HG02884 (cell line): ENCODE data around the gene NCKIPSD.
"Not testable (repeated sequence)": the region's sequence is repeated elsewhere in the genome, so short reads cannot be mapped to it uniquely, and the experiment has no call there.

Experiments used
- ATAC-seq: cut with Tn5 transposase; IDR thresholded peaks from one replicate; pipeline ENCODE4 v1.9.1; 2021; ENCODE audit warnings: mild to moderate bottlenecking, moderate library complexity; ENCODE audit not compliant: unreplicated experiment

Gene NCKIPSD

DNA sequence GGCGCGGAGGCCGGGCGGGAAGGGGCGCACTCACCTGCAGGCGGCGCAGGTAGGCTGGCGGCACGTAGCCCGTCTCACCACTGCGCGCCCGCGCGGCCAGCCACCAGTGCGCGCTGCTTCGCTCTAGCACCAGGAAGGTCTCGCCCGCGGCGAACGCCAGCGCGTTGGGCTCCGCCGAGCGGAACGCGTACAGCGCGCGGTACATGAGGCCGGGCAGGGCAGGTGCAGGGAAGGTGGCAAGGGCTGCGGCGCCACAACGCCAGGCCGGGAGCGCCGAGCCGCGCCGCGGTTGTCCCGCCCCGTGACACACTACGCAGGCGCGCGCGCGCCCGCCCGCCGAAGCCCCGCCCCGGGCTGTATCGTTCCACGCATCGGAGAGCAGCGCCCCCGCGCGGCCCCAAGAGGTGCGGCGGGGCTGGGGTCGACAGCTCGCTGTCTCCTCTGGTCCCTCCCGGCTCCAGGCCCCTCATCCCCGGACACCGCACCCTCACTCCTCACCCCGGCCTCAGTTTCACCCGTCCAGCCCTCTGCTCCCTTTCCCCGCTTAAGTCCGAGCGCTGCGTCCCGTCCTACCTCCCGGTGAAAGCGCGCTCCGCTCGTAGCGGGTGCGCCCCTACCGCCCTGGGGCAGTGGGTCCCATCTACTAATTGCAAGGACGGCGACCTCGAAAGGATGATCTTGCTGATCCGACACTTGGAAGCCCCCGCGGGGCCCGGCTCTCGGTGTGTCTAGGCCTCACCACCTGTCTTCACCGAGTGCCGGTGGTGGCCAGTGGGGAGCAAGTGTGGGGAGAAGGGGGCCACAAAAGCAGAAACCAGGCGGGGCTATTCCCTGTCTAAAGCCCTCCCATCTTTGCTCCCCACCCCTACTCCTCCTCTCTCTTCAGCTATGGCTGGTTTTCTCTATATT lies at the start of gene NCKIPSD:
TSS of gene NCKIPSD (minus strand) at position 313 of the 909 bp plus-strand sequence. CDS start at position 205, 108 bp downstream.
- ATAC-seq, result peak; percentile 61

DNA sequence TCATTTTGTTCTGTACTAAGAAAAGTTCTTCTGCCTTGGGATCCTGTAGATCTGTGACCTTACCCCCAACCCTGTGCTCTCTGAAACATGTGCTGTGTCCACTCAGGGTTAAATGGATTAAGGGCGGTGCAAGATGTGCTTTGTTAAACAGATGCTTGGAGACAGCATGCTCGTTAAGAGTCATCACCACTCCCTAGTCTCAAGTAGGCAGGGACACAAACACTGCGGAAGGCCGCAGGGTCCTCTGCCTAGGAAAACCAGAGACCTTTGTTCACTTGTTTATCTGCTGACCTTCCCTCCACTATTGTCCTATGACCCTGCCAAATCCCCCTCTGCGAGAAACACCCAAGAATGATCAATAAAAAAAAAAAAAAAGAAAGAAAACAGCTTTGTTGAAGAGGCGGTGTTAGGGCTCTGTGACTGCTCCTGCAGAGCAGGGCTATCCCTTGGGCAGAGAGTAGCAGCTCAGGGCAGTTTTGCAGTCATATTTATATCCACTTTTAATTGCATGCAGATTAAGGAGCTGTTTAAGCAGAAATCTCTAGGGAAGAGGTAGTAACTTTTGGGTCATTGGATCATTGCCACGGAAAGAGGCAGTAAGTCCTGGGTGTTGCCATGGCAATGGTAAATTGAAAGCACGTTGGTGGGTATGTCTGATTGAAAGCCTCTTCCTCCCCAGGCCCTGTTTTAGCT lies 49.5 kb upstream of the NCKIPSD start:
- ATAC-seq, result not testable (repeated sequence)

DNA sequence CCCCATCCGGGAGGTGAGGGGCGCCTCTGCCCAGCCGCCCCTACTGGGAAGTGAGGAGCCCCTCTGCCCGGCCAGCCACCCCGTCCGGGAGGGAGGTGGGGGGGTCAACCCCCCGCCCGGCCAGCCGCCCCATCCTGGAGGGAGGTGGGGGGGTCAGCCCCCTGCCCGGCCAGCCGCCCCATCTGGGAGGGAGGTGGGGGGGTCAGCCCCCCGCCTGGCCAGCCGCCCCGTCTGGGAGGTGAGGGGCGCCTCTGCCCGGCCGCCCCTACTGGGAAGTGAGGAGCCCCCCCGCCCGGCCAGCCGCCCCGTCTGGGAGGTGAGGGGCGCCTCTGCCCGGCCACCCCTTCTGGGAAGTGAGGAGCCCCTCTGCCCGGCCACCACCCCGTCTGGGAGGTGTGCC lies 48.8 kb upstream of the NCKIPSD start:
- ATAC-seq, result not testable (repeated sequence)

DNA sequence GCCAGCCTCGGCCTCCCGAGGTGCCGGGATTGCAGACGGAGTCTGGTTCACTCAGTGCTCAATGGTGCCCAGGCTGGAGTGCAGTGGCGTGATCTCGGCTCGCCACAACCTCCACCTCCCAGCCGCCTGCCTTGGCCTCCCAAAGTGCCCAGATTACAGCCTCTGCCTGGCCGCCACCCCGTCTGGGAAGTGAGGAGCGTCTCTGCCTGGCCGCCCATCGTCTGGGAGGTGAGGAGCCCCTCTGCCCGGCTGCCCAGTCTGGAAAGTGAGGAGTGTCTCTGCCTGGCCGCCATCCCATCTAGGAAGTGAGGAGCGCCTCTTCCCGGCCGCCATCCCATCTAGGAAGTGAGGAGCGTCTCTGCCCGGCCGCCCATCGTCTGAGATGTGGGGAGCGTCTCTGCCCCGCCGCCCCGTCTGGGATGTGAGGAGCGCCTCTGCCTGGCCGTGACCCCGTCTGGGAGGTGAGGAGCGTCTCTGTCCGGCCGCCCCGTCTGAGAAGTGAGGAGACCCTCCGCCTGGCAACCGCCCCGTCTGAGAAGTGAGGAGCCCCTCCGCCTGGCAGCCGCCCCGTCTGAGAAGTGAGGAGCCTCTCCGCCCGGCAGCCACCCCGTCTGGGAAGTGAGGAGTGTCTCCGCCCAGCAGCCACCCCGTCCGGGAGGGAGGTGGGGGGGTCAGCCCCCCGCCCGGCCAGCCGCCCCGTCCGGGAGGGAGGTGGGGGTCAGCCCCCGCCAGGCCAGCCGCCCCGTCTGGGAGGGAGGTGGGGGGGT lies 48.2 kb upstream of the NCKIPSD start:
- ATAC-seq, result not testable (repeated sequence)

DNA sequence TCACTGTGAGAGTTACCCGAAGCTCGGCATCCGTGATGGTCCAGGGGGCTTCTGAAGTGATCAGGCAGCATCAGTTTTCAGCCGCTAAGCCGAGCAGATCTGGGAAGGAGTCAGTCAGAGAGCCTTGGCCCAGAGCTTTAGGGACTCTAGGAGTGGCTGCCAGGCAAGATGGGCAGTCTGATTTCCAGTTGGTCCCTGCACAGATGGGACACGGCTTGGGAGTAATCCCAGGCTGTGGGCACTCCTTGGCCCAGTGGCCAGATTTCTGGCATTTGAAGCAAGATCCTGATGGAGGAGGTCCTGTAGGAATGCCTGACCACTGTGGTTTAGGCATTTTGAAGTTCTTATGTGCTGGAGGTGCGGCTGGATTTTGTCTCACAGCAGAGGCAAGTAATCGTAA lies 41.8 kb upstream of the NCKIPSD start:
- ATAC-seq, result no peak

DNA sequence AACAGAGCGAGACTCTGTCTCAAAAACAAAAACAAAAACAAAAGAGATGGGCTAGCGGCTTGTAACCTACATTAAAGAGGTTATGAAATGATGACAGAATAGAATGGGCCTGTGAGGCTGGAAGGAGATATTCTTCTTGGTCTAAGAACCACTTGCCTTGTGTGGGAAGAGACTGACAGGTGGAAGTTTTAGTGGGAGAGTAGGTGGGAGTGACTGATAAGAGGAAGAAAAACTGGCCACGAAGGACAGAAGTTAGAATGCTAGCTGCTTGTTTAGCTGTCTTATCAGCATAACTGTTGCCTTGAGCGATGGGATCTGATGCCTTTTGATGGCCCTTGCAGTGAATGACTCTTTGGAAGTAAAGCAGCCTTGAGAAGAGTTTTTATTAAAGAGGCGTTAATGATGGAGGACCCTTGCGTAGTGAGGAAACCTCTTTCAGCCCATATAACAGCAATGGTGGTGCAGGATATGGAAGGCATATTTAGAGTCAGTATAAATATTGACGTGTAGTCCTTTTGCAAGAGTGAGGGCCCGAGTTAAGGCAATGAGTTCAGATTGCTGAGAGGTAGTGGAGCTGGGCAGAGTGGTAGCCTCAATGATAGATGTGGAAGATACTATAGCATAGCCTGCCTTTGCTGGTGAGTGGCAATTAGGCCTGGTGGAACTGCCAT lies 39.6 kb upstream of the NCKIPSD start:
- not testable (repeated sequence) for ATAC-seq

DNA sequence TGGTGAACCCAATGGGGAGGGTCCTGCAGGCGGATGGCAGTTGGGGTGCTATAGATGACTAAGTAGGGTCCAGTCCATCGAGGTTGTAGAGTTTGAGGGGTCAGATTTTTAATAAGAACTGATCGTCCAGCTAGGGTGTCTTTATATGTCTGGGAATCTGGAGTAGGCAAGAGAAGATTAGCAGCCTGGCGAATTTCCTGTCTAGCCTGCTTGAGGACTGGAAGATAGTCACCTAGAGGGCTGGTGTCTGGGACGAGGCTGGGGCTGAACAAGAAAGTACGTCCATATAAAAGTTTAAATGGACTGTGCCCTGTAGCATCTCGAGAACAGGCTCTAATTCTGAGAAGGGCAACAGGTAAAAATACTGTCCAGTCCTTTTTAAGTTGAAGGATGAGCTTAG lies 38.0 kb upstream of the NCKIPSD start:
- no peak for ATAC-seq

DNA sequence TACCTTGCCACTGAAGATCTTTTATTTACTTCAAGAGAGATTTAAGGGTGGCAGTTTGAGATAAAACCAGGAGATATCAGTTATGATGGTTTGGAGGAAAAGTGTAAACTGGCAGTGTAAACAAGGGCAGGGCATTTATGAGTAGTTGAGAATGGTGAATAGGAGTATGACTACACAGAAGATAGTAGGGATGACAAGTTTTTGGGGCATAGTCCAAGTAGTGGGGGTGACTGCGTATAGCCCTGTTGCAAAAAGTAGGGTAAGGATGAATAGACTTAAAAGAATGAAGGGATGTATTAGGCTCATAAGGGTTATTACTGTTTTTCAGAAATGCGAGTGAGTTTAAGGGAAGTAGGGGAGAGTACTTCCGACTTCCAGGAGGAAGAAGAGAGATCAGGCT lies 37.6 kb upstream of the NCKIPSD start:
- not testable (repeated sequence) for ATAC-seq

DNA sequence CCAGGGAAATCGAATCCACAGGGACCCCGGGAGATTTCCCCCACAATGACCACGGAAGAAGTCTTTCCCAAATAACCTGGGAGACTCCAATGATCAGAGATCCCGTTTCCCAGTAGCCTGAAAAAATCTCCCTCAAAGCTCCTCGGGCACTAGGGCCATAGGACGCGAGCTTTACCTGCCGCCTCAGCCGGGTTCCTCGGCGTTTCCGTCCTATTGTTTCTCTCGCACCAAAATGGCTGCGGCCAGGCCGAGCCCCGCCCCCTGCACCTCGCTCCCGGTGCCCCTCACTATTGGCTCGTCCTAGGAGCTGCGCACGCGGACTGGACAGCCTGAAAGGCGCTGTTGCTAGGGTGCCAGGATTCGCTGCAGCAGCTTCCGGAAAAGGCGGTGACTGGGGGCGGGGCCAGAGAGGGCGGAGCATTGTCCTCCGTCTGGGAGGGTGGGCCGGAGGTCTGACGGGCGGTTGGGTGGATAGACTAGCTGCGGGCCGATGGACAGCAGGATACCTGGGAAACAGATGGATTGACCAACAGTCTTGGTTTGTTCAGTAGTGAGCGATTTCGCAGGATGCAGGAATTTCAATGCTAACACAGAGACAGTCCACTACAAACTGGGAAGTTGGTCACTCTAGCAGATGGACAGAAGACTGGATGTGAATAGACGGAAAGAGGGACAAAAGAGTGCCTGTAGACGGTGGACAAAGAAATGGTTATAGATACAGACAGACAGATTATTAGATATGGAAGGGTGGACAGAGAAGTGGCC lies 31.4 kb upstream of the NCKIPSD start, which contains the start of gene IP6K2:
TSS of gene IP6K2 (minus strand) at position 240 of the 765 bp plus-strand sequence. CDS start 21,930 bp downstream, outside the sequence.
- peak; percentile 98 for ATAC-seq

DNA sequence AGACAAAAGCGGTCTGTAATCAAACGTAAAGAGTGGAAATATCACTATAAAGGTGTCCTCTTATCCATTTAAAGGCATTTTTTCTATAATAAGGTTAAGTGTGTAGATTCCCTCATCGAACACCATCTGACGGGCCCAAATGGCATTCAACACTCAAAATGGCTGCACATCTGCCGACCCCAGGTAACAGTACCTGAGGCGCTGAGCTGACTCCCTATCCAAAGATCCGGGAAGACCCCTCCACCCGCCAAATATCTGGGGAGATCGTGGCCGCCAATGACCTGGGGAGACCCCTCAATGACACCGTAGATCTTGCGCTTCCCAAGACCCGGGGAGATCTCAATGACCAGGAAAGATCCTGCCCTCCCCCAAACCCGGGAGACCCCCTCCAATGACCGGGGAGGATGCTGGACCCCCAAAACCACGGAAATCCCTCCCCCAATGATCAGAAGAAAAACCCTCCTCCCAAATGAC lies 30.8 kb upstream of the NCKIPSD start:
- no peak for ATAC-seq

DNA sequence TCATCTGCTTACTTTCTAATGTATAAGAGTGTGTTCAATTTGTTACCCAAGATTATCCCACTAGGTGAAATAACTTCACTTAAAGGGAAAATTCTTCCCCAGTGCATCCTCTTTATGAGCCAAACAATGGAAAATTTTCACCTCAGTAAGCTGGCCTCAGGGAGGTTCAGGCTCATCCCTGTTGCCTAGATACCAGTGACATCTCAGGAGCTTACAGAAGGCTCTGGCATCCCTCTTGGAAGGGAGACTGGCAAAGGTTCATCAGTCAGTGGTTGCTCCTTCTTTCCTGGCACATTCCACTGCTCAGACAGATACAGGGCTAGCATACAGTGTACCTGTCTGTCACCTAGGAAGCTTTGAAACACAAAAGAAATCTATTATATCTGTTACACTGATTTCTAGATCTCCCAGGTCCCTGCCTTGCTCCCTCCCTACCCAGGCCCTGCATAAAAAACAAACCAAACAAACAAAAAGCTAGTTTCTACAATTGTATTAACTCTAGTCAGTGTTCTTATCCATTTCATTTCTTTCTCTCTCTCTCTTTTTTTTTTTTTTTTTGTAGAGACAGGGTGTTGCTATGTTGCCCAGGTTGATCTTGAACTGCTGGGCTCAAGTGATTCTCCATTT lies 29.6 kb upstream of the NCKIPSD start:
- ATAC-seq, result no peak

DNA sequence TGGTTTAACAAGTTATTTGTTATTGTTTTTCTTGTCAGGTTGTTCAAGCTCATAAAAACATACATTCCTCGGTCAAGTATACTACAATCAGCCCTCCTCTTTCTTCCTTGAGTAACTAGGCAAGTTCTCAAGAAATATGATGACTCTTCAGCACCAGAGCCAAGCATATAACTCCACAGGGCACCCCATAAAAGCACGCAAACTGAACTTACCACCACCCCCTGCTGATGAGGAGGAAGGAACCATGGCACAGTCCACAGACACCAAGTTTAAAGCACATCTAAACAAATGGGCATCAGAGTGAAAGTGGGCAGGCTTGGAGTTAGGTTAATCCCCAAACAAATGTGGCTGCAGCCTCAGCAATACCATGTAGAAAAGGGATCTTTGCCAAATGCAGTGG lies 26.0 kb upstream of the NCKIPSD start:
- no peak for ATAC-seq

DNA sequence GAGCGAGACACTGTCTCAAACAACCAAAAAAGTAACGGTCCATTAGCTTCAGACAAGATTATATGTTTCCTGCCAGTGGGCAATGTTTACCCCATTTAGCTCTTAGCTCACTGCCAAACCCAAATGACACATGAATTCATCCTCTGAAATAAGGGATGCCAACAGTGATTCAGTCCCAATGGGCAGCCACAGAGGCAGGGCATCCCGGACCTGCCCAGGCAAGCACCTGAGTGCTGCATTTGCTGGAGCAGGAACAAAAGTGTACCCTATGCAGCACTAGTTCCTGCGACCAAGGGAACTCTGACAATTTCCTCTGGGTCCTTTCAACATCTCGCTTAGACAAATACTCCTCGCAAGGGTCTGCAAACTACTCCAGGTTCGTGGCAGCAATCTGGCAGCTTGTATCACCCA lies 23.3 kb upstream of the NCKIPSD start:
- no peak for ATAC-seq

DNA sequence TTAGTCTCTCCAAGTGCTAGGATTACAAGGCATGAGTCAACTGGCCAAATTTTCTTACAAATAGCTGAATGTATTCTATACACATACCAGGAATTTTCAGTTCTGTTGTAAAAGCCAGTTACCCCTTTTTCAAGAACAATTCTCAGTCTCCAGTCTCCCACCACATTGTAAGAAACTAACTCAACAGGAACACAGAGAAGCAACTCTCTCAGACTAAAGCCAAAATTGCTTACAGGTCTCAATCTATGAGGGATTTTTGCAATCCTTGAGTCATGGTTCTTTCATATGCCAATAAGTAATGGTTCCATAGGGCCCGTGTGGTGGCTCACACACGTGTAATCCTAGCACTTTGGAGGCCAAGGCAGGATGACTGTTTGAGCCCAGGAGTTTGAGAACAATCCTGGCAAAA lies 22.8 kb upstream of the NCKIPSD start:
- no peak for ATAC-seq

DNA sequence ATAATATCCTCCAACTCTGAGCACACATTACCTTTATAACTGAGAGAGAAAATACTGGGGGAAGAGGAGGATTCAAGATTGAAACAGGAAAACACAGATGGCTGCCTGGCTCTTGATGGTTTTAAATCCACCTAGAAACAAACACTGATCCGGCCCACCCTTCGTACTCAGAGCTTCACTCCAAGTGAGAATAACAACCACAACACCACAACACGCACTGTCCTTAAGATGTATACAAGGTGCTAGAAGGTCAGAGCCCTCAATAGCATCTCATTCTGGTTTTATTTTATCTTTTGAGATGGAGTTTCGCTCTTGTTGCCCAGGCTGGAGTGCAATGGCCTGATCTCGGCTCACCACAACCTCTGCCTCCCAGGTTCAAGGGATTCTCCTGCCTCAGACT lies 21.4 kb upstream of the NCKIPSD start:
- ATAC-seq, result no peak

DNA sequence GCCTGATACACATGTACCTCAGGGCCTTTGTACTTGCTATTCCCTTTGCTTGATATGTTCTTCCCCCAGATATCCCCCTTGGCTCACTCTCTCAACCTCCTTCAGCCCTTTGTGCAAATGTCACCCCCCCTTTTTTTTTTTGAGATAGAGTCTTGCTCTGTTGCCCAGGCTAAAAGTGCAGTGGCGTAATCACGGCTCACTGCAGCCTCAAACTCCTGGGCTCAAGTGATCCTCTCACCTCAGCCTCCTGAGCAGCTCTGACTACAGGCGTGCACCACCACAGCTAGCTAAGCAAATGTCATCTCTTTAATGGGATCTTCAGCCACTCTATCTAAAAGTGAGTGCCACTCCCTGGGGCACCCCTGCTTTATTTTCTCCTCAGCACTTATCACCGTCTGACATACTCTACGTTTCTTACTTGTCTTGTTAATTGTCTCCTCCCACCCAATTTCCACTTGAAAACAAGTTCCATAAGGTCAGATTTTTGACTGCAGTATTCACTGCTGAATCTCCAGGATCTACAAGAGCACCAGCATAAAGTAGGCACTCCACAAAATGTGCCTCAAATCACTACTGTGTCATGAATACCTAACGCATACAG lies 16.7 kb upstream of the NCKIPSD start:
- no peak for ATAC-seq

DNA sequence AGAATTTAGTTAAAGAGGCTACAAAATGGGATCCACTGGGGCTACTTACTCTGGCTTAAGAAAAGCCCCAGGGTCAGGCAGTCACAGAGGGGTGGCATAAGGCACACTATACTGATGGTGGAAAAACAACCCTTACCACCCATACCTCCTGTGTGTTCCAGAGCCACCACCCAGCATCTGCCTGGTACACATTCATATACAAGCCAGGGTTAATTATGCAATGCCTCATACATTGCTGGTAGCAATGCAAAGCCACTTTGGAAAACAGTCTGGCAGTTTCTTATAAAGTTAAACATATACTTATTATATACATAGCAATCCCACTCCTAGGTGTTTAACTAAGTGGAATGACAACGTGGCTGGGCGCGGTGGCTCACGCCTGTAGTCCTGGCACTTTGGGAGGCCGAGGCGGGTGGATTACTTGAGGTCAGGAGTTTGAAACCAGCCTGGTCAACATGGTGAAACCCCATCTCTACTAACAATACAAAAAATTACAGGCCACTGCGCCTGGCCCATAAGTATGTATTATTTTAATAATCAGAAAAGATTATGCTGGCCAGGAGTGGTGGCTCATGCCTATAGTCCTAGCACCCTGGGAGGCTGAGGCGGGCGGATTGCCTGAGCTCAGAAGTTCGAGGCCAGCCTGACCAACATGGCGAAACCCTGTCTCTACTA lies 15.2 kb upstream of the NCKIPSD start:
- ATAC-seq, result no peak

DNA sequence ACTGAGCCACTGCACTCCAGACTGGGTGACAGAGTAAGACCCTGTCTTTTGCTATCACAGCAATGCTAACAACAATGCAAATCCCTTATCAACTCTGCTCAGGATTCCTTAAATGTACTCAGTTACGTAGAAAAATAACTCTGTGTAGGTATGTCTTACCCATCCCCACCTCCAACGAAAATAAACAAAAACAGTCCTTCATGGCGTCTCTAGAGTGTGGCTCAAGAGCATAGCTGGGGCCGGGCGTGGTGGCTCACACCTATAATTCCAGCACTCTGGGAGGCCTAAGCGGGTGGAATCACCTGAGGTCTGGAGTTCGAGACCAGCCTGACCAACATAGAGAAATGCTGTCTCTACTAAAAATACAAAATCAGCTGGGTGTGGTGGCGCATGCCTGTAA lies 13.2 kb upstream of the NCKIPSD start:
- no peak for ATAC-seq
